B cell (primary cell): ENCODE data around the gene DNAAF5. TPM values are rescaled to one million over a fixed set of nuclear protein-coding genes. Genes with fewer than 3 reads are reported as not detected.
"Not testable (repeated sequence)": the region's sequence is repeated elsewhere in the genome, so short reads cannot be mapped to it uniquely, and the experiment has no call there.

Experiments used
- ATAC-seq: fragments of 200-7000 bp; cut with Tn5 transposase; one replicate; pipeline ENCODE4 v1.10.0; 2021; ENCODE audit warnings: low read depth, mild to moderate bottlenecking, moderate number of reproducible peaks, moderate library complexity
- CTCF ChIA-PET: fragments of 350-600 bp; sonication (Branson Sonifier 250); formaldehyde crosslinking; loops from one replicate; lab custom pipeline; 2021; ENCODE audit warnings: antibody characterized with exemption, inconsistent platforms; lab: Charles Lee
- POLR2A ChIA-PET: fragments of 350-600 bp; sonication (Branson Sonifier 250); formaldehyde crosslinking; loops from one replicate; lab custom pipeline; 2021; ENCODE audit warnings: antibody characterized with exemption; lab: Charles Lee
- DNase-seq: peaks from one replicate; pipeline ENCODE4 v3.0.0; 2013
- H2AFZ ChIP-seq: 2 replicates; pipeline ENCODE4 v1.6.1; 2012; ENCODE audit warnings: mild to moderate bottlenecking, low read depth, low read length; ENCODE audit not compliant: insufficient read depth, poor library complexity, severe bottlenecking
- H3K27ac ChIP-seq, 2 donors: 1 replicate in 1 of 2; 2 replicates in 1 of 2; pipeline ENCODE4 v1.5.1; 2012 to 2013; ENCODE audit warnings: low read length in 2 of 2, mild to moderate bottlenecking in 2 of 2, moderate library complexity in 1 of 2
- H3K27me3 ChIP-seq, 4 experiments: fragments of 200-600 bp in 1 of 4; sonication (generic) in 1 of 4; replicated peaks in 1 of 4; 1 replicate in 2 of 4; 2 replicates in 2 of 4; pipeline versions ENCODE4 v1.6.1 to v1.7.0; 2013 to 2016; ENCODE audit warnings: low read length in 3 of 4, mild to moderate bottlenecking in 2 of 4, mixed read lengths in 1 of 4, moderate library complexity in 1 of 4; ENCODE audit not compliant: insufficient read depth in 4 of 4, control insufficient read depth in 3 of 4; ENCODE audit errors: control extremely low read depth in 1 of 4
- H3K36me3 ChIP-seq, 2 experiments: replicated peaks in 1 of 2; 1 replicate in 1 of 2; 2 replicates in 1 of 2; pipeline versions ENCODE4 v1.6.1 to v1.7.1; 2013; ENCODE audit warnings: low read length in 1 of 2; ENCODE audit not compliant: insufficient read depth in 2 of 2, control insufficient read depth in 1 of 2; ENCODE audit errors: control extremely low read depth in 1 of 2, extremely low read depth in 1 of 2
- H3K4me1 ChIP-seq, 2 donors: fragments of 200-600 bp in 1 of 2; sonication (generic) in 1 of 2; 1 replicate in 1 of 2; 2 replicates in 1 of 2; pipeline versions ENCODE4 v1.5.1 to v1.6.1; 2013 to 2017; ENCODE audit warnings: low read length in 2 of 2; ENCODE audit not compliant: control insufficient read depth in 2 of 2, insufficient read depth in 2 of 2
- H3K4me2 ChIP-seq: replicated peaks from 2 replicates; pipeline ENCODE3; 2012; ENCODE audit warnings: mild to moderate bottlenecking, low read depth, low read length; ENCODE audit not compliant: poor library complexity, severe bottlenecking
- H3K4me3 ChIP-seq, 5 experiments: fragments of 200-600 bp in 1 of 5; sonication (generic) in 1 of 5; 1 replicate in 3 of 5; 2 replicates in 2 of 5; pipeline versions ENCODE4 v1.5.1 to v1.7.0; 2011 to 2016; ENCODE audit warnings: low read length in 4 of 5, mild to moderate bottlenecking in 4 of 5, low read depth in 2 of 5, control low read depth in 1 of 5, moderate library complexity in 1 of 5; ENCODE audit not compliant: insufficient read depth in 1 of 5; ENCODE audit errors: control extremely low read depth in 1 of 5, extremely low read depth in 1 of 5
- H3K79me2 ChIP-seq: fragments of 200-600 bp; sonication (generic); one replicate; pipeline ENCODE4 v1.6.0; 2016; ENCODE audit warnings: low read length; ENCODE audit not compliant: control insufficient read depth, insufficient read depth
- H3K9ac ChIP-seq: fragments of 200-600 bp; sonication (generic); 2 replicates; pipeline ENCODE4 v1.6.1; 2017; ENCODE audit warnings: mild to moderate bottlenecking, low read length, moderate library complexity
- H3K9me3 ChIP-seq, 3 donors: one replicate each; pipeline versions ENCODE4 v1.6.1 to v1.7.1; 2013; ENCODE audit warnings: low read length in 2 of 3; ENCODE audit not compliant: control insufficient read depth in 2 of 3, insufficient read depth in 1 of 3; ENCODE audit errors: control extremely low read depth in 1 of 3
- H4K20me1 ChIP-seq: 2 replicates; pipeline ENCODE4 v1.6.0; 2012; ENCODE audit warnings: mild to moderate bottlenecking, low read length; ENCODE audit not compliant: insufficient read depth, control insufficient read depth, poor library complexity, severe bottlenecking
- H3K27ac Mint-ChIP-seq: one replicate; pipeline ENCODE4 v1.8.0; 2021; ENCODE audit warnings: mixed read lengths
- H3K27me3 Mint-ChIP-seq: one replicate; pipeline ENCODE4 v1.8.0; 2021; ENCODE audit warnings: mixed read lengths
- H3K4me1 Mint-ChIP-seq: one replicate; pipeline ENCODE4 v1.8.0; 2021; ENCODE audit warnings: mixed read lengths
- H3K4me3 Mint-ChIP-seq: one replicate; pipeline ENCODE4 v1.8.0; 2021; ENCODE audit warnings: mixed read lengths
- H3K9me3 Mint-ChIP-seq: one replicate; pipeline ENCODE4 v1.8.0; 2022; ENCODE audit warnings: mixed read lengths; ENCODE audit not compliant: insufficient read depth
- CTCF ChIP-seq: fragments of 200-600 bp; IDR thresholded peaks from one replicate; pipeline ENCODE4 v1.8.0; 2022; ENCODE audit warnings: antibody characterized with exemption, mild to moderate bottlenecking
- EZH2 ChIP-seq: IDR thresholded peaks from 2 replicates; pipeline ENCODE4 v1.6.1; 2012; ENCODE audit warnings: borderline replicate concordance, low read depth, mild to moderate bottlenecking, moderate library complexity, low read length; ENCODE audit not compliant: insufficient read depth, poor library complexity, severe bottlenecking
- WGBS: methylation state at CpG from one replicate; pipeline ENCODE4 v1.1.5; 2013; ENCODE audit warnings: missing lambda C conversion rate; ENCODE audit not compliant: insufficient coverage; 5-methylcytosine and 5-hydroxymethylcytosine counted together
- intact Hi-C: fragments of 100-400 bp; cut with micrococcal nuclease; formaldehyde crosslinking; loops from one replicate; pipeline ENCODE4 v1.10.0; 2022
- polyA plus RNA-seq: library from polyadenylated mRNA; depleted of rRNA; stranded (reverse); fragments of >200 nt; gene quantifications from 2 replicates; pipeline ENCODE4 v1.2.3, GENCODE V29; 2012
- total RNA-seq, 2 donors: library from RNA; stranded (reverse); fragments of 120-200 nt in 1 of 2; gene quantifications; 1 replicate in 1 of 2; 2 replicates in 1 of 2; pipeline versions ENCODE4 v1.2.3 to v1.2.4, GENCODE V29; 2013 to 2022

The DNAAF5 gene
- total and polyA plus RNA-seq, 2 donors (not counting 1 experiment from before 2014, with no cell fraction given) = 18.0 to 21.4 TPM

GRCh38 chr7:750111-750905 lies 23.8 kb downstream of the DNAAF5 start:
- no peaks in the 10 kb centered on the region for H3K4me1 Mint-ChIP-seq
- TF ChIP-seq EZH2 = no peak
- no peak for TF ChIP-seq CTCF
- no peak overlapping the region for H3K27ac ChIP-seq
- no peak for DNase-seq
- no peak for ATAC-seq
- peaks cover 0 to under 1% (median 0%) of the 10 kb centered on the region in 3 donors for H3K9me3 ChIP-seq
- H3K36me3 ChIP-seq = peaks cover 2 to 15% of the 10 kb centered on the region in 2 experiments
- no peak overlapping the region for H2AFZ ChIP-seq
- ChIA-PET CTCF (no interaction called here), POLR2A (no interaction called here)
- intact Hi-C loops = no loop called here
- no peak overlapping the region for H3K27ac Mint-ChIP-seq
- H3K4me2 ChIP-seq = no peak overlapping the region
- 97% methylated on average over 26 of the region's 26 CpGs for WGBS
- no peaks in the 10 kb centered on the region for H3K4me1 ChIP-seq
- H3K4me3 ChIP-seq = no peak overlapping the region
- H3K9me3 Mint-ChIP-seq = no peaks in the 10 kb centered on the region
- H3K4me3 Mint-ChIP-seq = no peak overlapping the region
- H3K27me3 ChIP-seq = no peaks in the 10 kb centered on the region
- no peaks in the 10 kb centered on the region for H3K27me3 Mint-ChIP-seq
- H4K20me1 ChIP-seq = no peaks in the 10 kb centered on the region
- H3K79me2 ChIP-seq = peaks cover 3% of the 10 kb centered on the region
- H3K9ac ChIP-seq = no peak overlapping the region

GRCh38 chr7:751826-752225 lies 25.3 kb downstream of the DNAAF5 start:
- 94% methylated on average over 8 of the region's 15 CpGs for whole genome bisulfite sequencing
- Mint-ChIP-seq H3K4me3 (no peak overlapping the region), H3K27ac (no peak overlapping the region), H3K27me3 (no peaks in the 10 kb centered on the region), H3K9me3 (no peaks in the 10 kb centered on the region), H3K4me1 (no peaks in the 10 kb centered on the region)
- DNase-seq = no peak
- Histone ChIP-seq H3K9ac (no peak overlapping the region), H3K36me3 (peaks cover 2 to 26% of the 10 kb centered on the region in 2 experiments), H3K79me2 (peaks cover 3% of the 10 kb centered on the region), H4K20me1 (no peaks in the 10 kb centered on the region), H2AFZ (no peak overlapping the region), H3K4me3 (no peak overlapping the region), H3K4me1 (no peaks in the 10 kb centered on the region), H3K27ac (no peak overlapping the region), H3K4me2 (no peak overlapping the region), H3K27me3 (no peaks in the 10 kb centered on the region), H3K9me3 (no peaks in the 10 kb centered on the region)
- POLR2A ChIA-PET = no interaction called here
- TF ChIP-seq CTCF (no peak), EZH2 (no peak)
- CTCF ChIA-PET = no interaction called here
- no peak for ATAC-seq
- intact Hi-C loops = no loop called here

- H2AFZ ChIP-seq, CTCF ChIA-PET, intact Hi-C loops, ATAC-seq, H3K9me3 ChIP-seq, H3K4me3 ChIP-seq, H3K27ac Mint-ChIP-seq, H3K9me3 Mint-ChIP-seq, H3K9ac ChIP-seq, POLR2A ChIA-PET, DNase-seq, H3K79me2 ChIP-seq, H3K27ac ChIP-seq, H3K27me3 Mint-ChIP-seq, H3K4me1 Mint-ChIP-seq, H3K4me1 ChIP-seq, H3K4me3 Mint-ChIP-seq, H4K20me1 ChIP-seq, H3K27me3 ChIP-seq, H3K4me2 ChIP-seq: not testable (repeated sequence)
- peaks cover 2 to 27% of the 10 kb centered on the region in 2 experiments for H3K36me3 ChIP-seq
- 92% methylated on average over 33 of the region's 33 CpGs for WGBS
Measured at GRCh38 chr7:752256-752655, 25.8 kb downstream of the DNAAF5 start.
